K562 (cell line): ENCODE results near the gene ERAL1. TPM values are rescaled to one million over a fixed set of nuclear protein-coding genes. Genes with fewer than 3 reads are reported as not detected.

Experiments used
- ATAC-seq: fragments of 200-7000 bp; cut with Tn5 transposase; 3 replicates; pipeline ENCODE4 v1.9.1; 2020; ENCODE audit warnings: moderate library complexity
- BruUV-seq: library from RNA; stranded (reverse); fragments of 400-500 nt; replicated peaks from 2 replicates; lab custom pipeline; 2021; lab: Mats Ljungman, UMichigan
- CTCF ChIA-PET: fragments of 300-600 bp; formaldehyde crosslinking; extraction: SDS; loops from one replicate; lab custom pipeline; 2021; ENCODE audit warnings: low intra/inter-chr PET ratio; lab: Yijun Ruan, JAX
- POLR2A ChIA-PET: fragments of 300-600, 350-650 bp; sonication (Branson Sonifier 250); formaldehyde crosslinking; extraction: SDS; loops from one replicate; lab custom pipeline; 2021; ENCODE audit warnings: antibody characterized with exemption, inconsistent platforms; lab: Yijun Ruan, JAX
- DNase-seq, 4 experiments: peaks; one replicate each; pipeline versions ENCODE4 v3.0.0 to v3.0.0-alpha.2; 2011 to 2018; ENCODE audit warnings: low spot score in 3 of 4, mixed read lengths in 3 of 4; ENCODE audit errors: extremely low read depth in 1 of 4
- FAIRE-seq: peaks from 2 replicates; lab custom pipeline; 2011; peaks lifted over from hg19 to GRCh38; lab: Jason Lieb, UNC
- H2AFZ ChIP-seq: 2 replicates; pipeline ENCODE4 v1.6.0; 2011; ENCODE audit warnings: low read depth, low read length, control low read depth, inconsistent platforms
- H3K27ac ChIP-seq: fragments of 200-600 bp; 3 replicates; pipeline ENCODE4 v1.8.0; 2011; ENCODE audit warnings: low read depth, mild to moderate bottlenecking, control low read depth, inconsistent platforms, low read length, moderate library complexity, mixed read lengths; ENCODE audit errors: extremely low read depth
- H3K27me3 ChIP-seq, 2 experiments: fragments of 300-600 bp in 1 of 2; 2 replicates in 1 of 2; 3 replicates in 1 of 2; pipeline versions ENCODE4 v1.6.0 to v1.8.0; 2011; ENCODE audit warnings: inconsistent platforms in 2 of 2, low read length in 2 of 2, mild to moderate bottlenecking in 1 of 2, mixed read lengths in 1 of 2, moderate library complexity in 1 of 2; ENCODE audit not compliant: control insufficient read depth in 2 of 2, insufficient read depth in 2 of 2
- H3K36me3 ChIP-seq: fragments of 300-600 bp; 3 replicates; pipeline ENCODE4 v1.8.0; 2011; ENCODE audit warnings: mild to moderate bottlenecking, low read length, inconsistent platforms; ENCODE audit not compliant: control insufficient read depth, insufficient read depth
- H3K4me1 ChIP-seq, 2 experiments: fragments of 200-600 bp in 1 of 2; replicated peaks in 1 of 2; 2 replicates in 1 of 2; 3 replicates in 1 of 2; pipeline versions ENCODE4 v1.5.1 to v1.8.0; 2011; ENCODE audit warnings: inconsistent platforms in 2 of 2, low read length in 2 of 2, mild to moderate bottlenecking in 1 of 2, mixed read lengths in 1 of 2, moderate library complexity in 1 of 2; ENCODE audit not compliant: control insufficient read depth in 2 of 2, insufficient read depth in 2 of 2
- H3K4me2 ChIP-seq: 2 replicates; pipeline ENCODE4 v1.6.1; 2011; ENCODE audit warnings: low read length, control low read depth, inconsistent platforms, mixed read lengths; ENCODE audit not compliant: insufficient read depth
- H3K4me3 ChIP-seq: fragments of 200-600 bp; sonication (generic), shearing (Covaris generic); 2 replicates; pipeline ENCODE4 v1.5.1; 2016; ENCODE audit warnings: control low read depth, inconsistent platforms
- H3K79me2 ChIP-seq: fragments of 200-600 bp; 3 replicates; pipeline ENCODE4 v1.8.0; 2011; ENCODE audit warnings: low read length, inconsistent platforms; ENCODE audit not compliant: control insufficient read depth, insufficient read depth
- H3K9ac ChIP-seq, 2 experiments: 2 replicates each; pipeline versions ENCODE4 v1.6.0 to v1.6.1; 2011; ENCODE audit warnings: low read depth in 2 of 2, low read length in 2 of 2, control low read depth in 1 of 2, inconsistent platforms in 1 of 2, mild to moderate bottlenecking in 1 of 2, mixed read lengths in 1 of 2; ENCODE audit not compliant: insufficient read depth in 1 of 2
- H3K9me1 ChIP-seq: one replicate; pipeline ENCODE4 v1.6.0; 2011; ENCODE audit warnings: inconsistent platforms, mild to moderate bottlenecking, low read length, moderate library complexity; ENCODE audit not compliant: control insufficient read depth, insufficient read depth
- H3K9me3 ChIP-seq: replicated peaks from 2 replicates; pipeline ENCODE4 v1.5.1; 2011; ENCODE audit warnings: low read depth, low read length, inconsistent platforms; ENCODE audit not compliant: control insufficient read depth, insufficient read depth
- H4K20me1 ChIP-seq: replicated peaks from 2 replicates; pipeline ENCODE4 v1.6.1; 2011; ENCODE audit warnings: low read length, inconsistent platforms, mixed read lengths; ENCODE audit not compliant: control insufficient read depth, insufficient read depth
- AFF1 ChIP-seq, 2 experiments: fragments of 450-650 bp; IDR thresholded peaks; 2 replicates each; pipeline ENCODE4 v1.6.1; 2018; ENCODE audit warnings: mild to moderate bottlenecking in 2 of 2, low read depth in 1 of 2; ENCODE audit not compliant: partially characterized antibody in 2 of 2
- HMGN3 ChIP-seq: IDR thresholded peaks from 2 replicates; pipeline ENCODE4 v1.6.1; 2011; ENCODE audit warnings: borderline replicate concordance, low read depth, mild to moderate bottlenecking, mixed read lengths, low read length; ENCODE audit not compliant: insufficient read length; ENCODE audit errors: extremely low read depth
- HOMEZ ChIP-seq: fragments of 250-450 bp; sonication (Bioruptor Pico); IDR thresholded peaks from 2 replicates; pipeline ENCODE4 v1.4.0; 2020; ENCODE audit warnings: mild to moderate bottlenecking, moderate library complexity
- NR4A1 ChIP-seq, 2 experiments: fragments of 250-450 bp in 1 of 2; fragments of 450-650 bp in 1 of 2; sonication (Bioruptor Pico) in 1 of 2; IDR thresholded peaks; 2 replicates each; pipeline versions ENCODE4 v1.4.0 to v1.6.1; 2016 to 2020; ENCODE audit warnings: mild to moderate bottlenecking in 2 of 2, missing compliant biosample characterization in 1 of 2, missing genetic modification characterization in 1 of 2, moderate library complexity in 1 of 2
- POLR2A ChIP-seq: fragments of 450-650 bp; conservative IDR thresholded peaks from 2 replicates; pipeline ENCODE4 v1.6.1; 2016
- TCFL5 ChIP-seq: fragments of 250-450 bp; sonication (Bioruptor Pico); conservative IDR thresholded peaks from 2 replicates; pipeline ENCODE4 v1.6.1; 2021; ENCODE audit warnings: mild to moderate bottlenecking, moderate library complexity, matching md5 sums
- TSHZ1 ChIP-seq: fragments of 250-450 bp; sonication (Bioruptor Pico); IDR thresholded peaks from 2 replicates; pipeline ENCODE4 v1.4.0; 2020; ENCODE audit warnings: mild to moderate bottlenecking, moderate library complexity
- ZNF212 ChIP-seq: fragments of 450-650 bp; formaldehyde crosslinking; IDR thresholded peaks from 2 replicates; pipeline ENCODE4 v1.4.0; 2020; ENCODE audit warnings: mild to moderate bottlenecking
- ZNF311 ChIP-seq: fragments of 250-450 bp; sonication (Bioruptor Pico); IDR thresholded peaks from 2 replicates; pipeline ENCODE4 v1.4.0; 2020; ENCODE audit warnings: mild to moderate bottlenecking, moderate library complexity
- WGBS: fragments of 100-300 bp; shearing (Covaris generic); methylation state at CpG from one replicate; pipeline ENCODE4 v1.1.6; 2016; ENCODE audit warnings: low coverage, mixed read lengths; ENCODE audit not compliant: insufficient coverage; ENCODE audit errors: missing lambda C conversion rate; 5-methylcytosine and 5-hydroxymethylcytosine counted together
- in situ Hi-C: fragments of 300-500 bp; cut with MboI; formaldehyde crosslinking; loops from 4 replicates; pipeline ENCODE4 v1.15.0; 2018; ENCODE audit warnings: inconsistent platforms, mixed read lengths
- intact Hi-C: fragments of 100-400 bp; cut with micrococcal nuclease; formaldehyde crosslinking; loops from 2 replicates; pipeline ENCODE4 v1.14.2; 2022
- polyA plus RNA-seq, 8 experiments: library from polyadenylated mRNA; depleted of rRNA in 4 of 8; stranded (reverse) in 5 of 8; unstranded in 3 of 8; fragments of >200 nt; fragmentation: Nextera tagmentation in 2 of 8; fragmentation: Illumina TruSeq in 1 of 8; extraction: Ambion mirVana in 2 of 8; extraction: Trizol in 1 of 8; gene quantifications; 2 replicates each; pipeline versions ENCODE4 v1.2.1 to v1.2.3, GENCODE V29; 2011 to 2014; ENCODE audit warnings: inconsistent platforms in 1 of 8, missing spikeins in 1 of 8
- total RNA-seq, 7 experiments: library from RNA; depleted of rRNA in 6 of 7; stranded (reverse); fragments of >200 nt in 6 of 7; fragmentation: Illumina TruSeq in 2 of 7; extraction: Trizol in 2 of 7; gene quantifications; 2 replicates each; pipeline versions ENCODE4 v1.2.1 to v1.2.3, GENCODE V29; 2011 to 2021; ENCODE audit warnings: low replicate concordance in 1 of 7

Gene ERAL1
- total and polyA plus RNA-seq, 9 of the 15 experiments (the other 6 are each of a cell fraction or from before 2014, with no cell fraction given): 37.5 to 351 (median 106) TPM

DNA sequence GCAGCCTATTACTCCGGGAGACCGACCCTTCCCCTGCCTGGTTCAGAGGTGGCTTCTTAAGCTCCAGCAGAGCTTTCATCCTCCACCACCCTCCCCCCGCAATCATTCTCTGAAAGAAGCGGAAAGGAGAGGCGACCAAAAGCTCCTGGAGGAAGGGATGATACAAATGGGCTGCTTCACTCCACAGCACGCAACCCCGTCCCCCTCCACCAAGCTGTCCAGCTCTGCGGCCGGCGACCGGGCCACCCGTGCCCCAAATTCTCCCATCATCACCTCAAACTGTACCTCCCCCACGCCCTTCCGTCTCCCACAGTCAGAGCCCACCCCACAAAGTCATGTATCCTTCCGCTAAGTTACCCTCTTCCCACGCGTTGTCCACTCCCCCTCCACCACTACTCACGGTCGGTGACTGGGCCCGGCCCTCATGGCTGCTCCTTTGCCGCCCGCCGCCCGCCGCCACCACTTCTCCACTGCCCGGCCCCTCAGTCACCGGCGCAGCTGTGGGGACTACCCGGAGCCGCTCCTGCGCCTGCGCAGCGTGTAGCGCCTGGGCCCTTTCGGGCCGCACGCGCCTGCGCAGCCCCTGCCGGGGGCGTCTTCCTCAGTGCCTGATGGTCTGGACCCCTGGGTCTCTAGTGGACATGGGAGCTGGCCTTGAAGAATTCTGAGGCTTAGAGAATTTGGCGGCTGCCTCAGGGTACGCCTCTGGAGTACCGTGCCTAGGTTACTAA is 12.4 kb upstream of the ERAL1 start, which contains the start of gene FAM222B:
Gene FAM222B (minus strand): TSS at position 509 of the 731 bp plus-strand sequence. CDS start 76,123 bp downstream, outside the sequence.
- FAIRE-seq: peak; percentile 82
- ChIA-PET CTCF (no interaction called here), POLR2A (interaction anchor here (0.6 to 4.7 kb wide), 24 partner anchors 10 to 225 kb away, joined by 3 to 27 read pairs (median 4); partner anchors contain the start of genes ERAL1 and RPL23A)
- Histone ChIP-seq H3K4me2 (peak within 1 kb of the TSS; percentile 93), H2AFZ (peak within 1 kb of the TSS; percentile 99), H3K9me3 (no peaks in the 10 kb centered on the region), H3K36me3 (peaks cover 11% of the 10 kb centered on the region), H3K4me1 (peaks cover 17 to 33% of the 10 kb centered on the region in 2 experiments), H3K79me2 (peaks cover 56% of the 10 kb centered on the region), H3K27me3 (no peaks in the 10 kb centered on the region), H3K27ac (peak within 1 kb of the TSS; percentile 76), H4K20me1 (no peaks in the 10 kb centered on the region), H3K9me1 (no peaks in the 10 kb centered on the region), H3K9ac (peak within 1 kb of the TSS; percentile 83 to 89), H3K4me3 (peak within 1 kb of the TSS; percentile 71)
- intact Hi-C loops: loop anchor here (10.0 kb wide), 1 partner anchor 198 kb away; the partner anchor contains the start of gene BLTP2
- in situ Hi-C loops: no loop called here
- ATAC-seq: peak; percentile 97
- WGBS: under 1% methylated on average over 44 of the region's 44 CpGs
- BruUV-seq: no TSS peak
- peak; percentile 95 to 100 (median 99) for DNase-seq
- no peak for TF ChIP-seq HOMEZ
- no peak for TF ChIP-seq TSHZ1 (CRISPR knock-in tag)
- TF ChIP-seq ZNF311 (CRISPR knock-in tag): no peak
- TF ChIP-seq HMGN3: peak; percentile 60
- peak; percentile 95 for TF ChIP-seq POLR2A
- TF ChIP-seq AFF1 (IDR thresholded peaks at IDR 0.05; ENCODE audit: low read depth in 1 of 2, partially characterized antibody in 2 of 2): peak; percentile 21 to 59
- no peak for TF ChIP-seq TCFL5
- TF ChIP-seq NR4A1 (CRISPR knock-in tag; IDR thresholded peaks at IDR 0.05): no peak
- no peak; the same call in 1 of the 2 replicates for TF ChIP-seq NR4A1 (tag; IDR thresholded peaks at IDR 0.05)
- no peak for TF ChIP-seq ZNF212
